Trophoblast cell (in vitro differentiated cells and primary cell): ENCODE measurements around the gene ALG8.
"Not testable (repeated sequence)": the region's sequence is repeated elsewhere in the genome, so short reads cannot be mapped to it uniquely, and the experiment has no call there.

ENCODE experiments used
- DNase-seq, 2 donors: peaks; one replicate each; pipeline ENCODE4 v3.0.0-alpha.2; 2016
- H2AFZ ChIP-seq: 2 replicates; pipeline ENCODE4 v1.6.1; 2013; ENCODE audit warnings: low read length, moderate library complexity, mild to moderate bottlenecking; ENCODE audit not compliant: insufficient read depth, poor library complexity
- H2AK5ac ChIP-seq: 2 replicates; pipeline ENCODE4 v1.6.1; 2013; ENCODE audit warnings: mild to moderate bottlenecking, low read length
- H2BK120ac ChIP-seq: 2 replicates; pipeline ENCODE4 v1.6.1; 2013; ENCODE audit warnings: low read length, mild to moderate bottlenecking, moderate library complexity; ENCODE audit not compliant: insufficient read depth, poor library complexity
- H2BK12ac ChIP-seq: 2 replicates; pipeline ENCODE4 v1.6.1; 2013; ENCODE audit warnings: mild to moderate bottlenecking, low read length, moderate library complexity
- H2BK5ac ChIP-seq: 2 replicates; pipeline ENCODE4 v1.6.1; 2013; ENCODE audit warnings: low read length, low read depth, moderate library complexity, mild to moderate bottlenecking; ENCODE audit not compliant: poor library complexity
- H3K14ac ChIP-seq: 2 replicates; pipeline ENCODE4 v1.6.1; 2013; ENCODE audit warnings: mild to moderate bottlenecking, low read length
- H3K18ac ChIP-seq: 2 replicates; pipeline ENCODE4 v1.6.1; 2013; ENCODE audit warnings: mild to moderate bottlenecking, low read length
- H3K23ac ChIP-seq: 2 replicates; pipeline ENCODE4 v1.6.1; 2013; ENCODE audit warnings: low read length
- H3K27ac ChIP-seq: 2 replicates; pipeline ENCODE4 v1.5.1; 2013; ENCODE audit warnings: low read depth, mild to moderate bottlenecking, inconsistent platforms, low read length, moderate library complexity
- H3K27me3 ChIP-seq: 2 replicates; pipeline ENCODE4 v1.6.1; 2013; ENCODE audit warnings: inconsistent platforms, mild to moderate bottlenecking, low read length, moderate library complexity; ENCODE audit not compliant: insufficient read depth
- H3K36me3 ChIP-seq, 2 experiments: 1 replicate in 1 of 2; 2 replicates in 1 of 2; pipeline ENCODE4 v1.6.1; 2013; ENCODE audit warnings: low read length in 2 of 2, mild to moderate bottlenecking in 2 of 2, moderate library complexity in 1 of 2; ENCODE audit not compliant: insufficient read depth in 2 of 2, control insufficient read depth in 1 of 2
- H3K4ac ChIP-seq: 2 replicates; pipeline ENCODE4 v1.6.1; 2013; ENCODE audit warnings: low read depth, mild to moderate bottlenecking, low read length, moderate library complexity
- H3K4me1 ChIP-seq, 2 experiments: 1 replicate in 1 of 2; 2 replicates in 1 of 2; pipeline ENCODE4 v1.6.1; 2013; ENCODE audit warnings: low read length in 2 of 2, mild to moderate bottlenecking in 2 of 2, moderate library complexity in 1 of 2; ENCODE audit not compliant: insufficient read depth in 2 of 2, control insufficient read depth in 1 of 2
- H3K4me2 ChIP-seq: 2 replicates; pipeline ENCODE4 v1.6.1; 2013; ENCODE audit warnings: inconsistent platforms, mild to moderate bottlenecking, low read length, moderate library complexity
- H3K4me3 ChIP-seq: 2 replicates; pipeline ENCODE4 v1.5.1; 2013; ENCODE audit warnings: mild to moderate bottlenecking, low read depth, low read length, inconsistent platforms
- H3K79me1 ChIP-seq: one replicate; pipeline ENCODE4 v1.6.1; 2013; ENCODE audit warnings: low read length
- H3K79me2 ChIP-seq: 2 replicates; pipeline ENCODE4 v1.6.1; 2013; ENCODE audit warnings: low read length, mild to moderate bottlenecking; ENCODE audit not compliant: control insufficient read depth, insufficient read depth, poor library complexity
- H3K9ac ChIP-seq: 2 replicates; pipeline ENCODE4 v1.6.1; 2013; ENCODE audit warnings: mild to moderate bottlenecking, low read length
- H3K9me3 ChIP-seq: 2 replicates; pipeline ENCODE4 v1.6.1; 2013; ENCODE audit warnings: low read depth, mild to moderate bottlenecking, control low read depth, inconsistent platforms, low read length; ENCODE audit not compliant: insufficient read depth
- H4K12ac ChIP-seq: 2 replicates; pipeline ENCODE4 v1.6.1; 2013; ENCODE audit warnings: low read depth, mild to moderate bottlenecking, low read length, moderate library complexity
- H4K8ac ChIP-seq: 2 replicates; pipeline ENCODE4 v1.6.1; 2013; ENCODE audit warnings: low read depth, mild to moderate bottlenecking, low read length, moderate library complexity
- H4K91ac ChIP-seq: one replicate; pipeline ENCODE4 v1.6.1; 2013; ENCODE audit warnings: low read depth, mild to moderate bottlenecking, low read length, moderate library complexity
- WGBS: extraction: QIAGEN DNeasy Blood & Tissue Kit; methylation state at CpG from one replicate; pipeline ENCODE4 v1.1.7; 2013; ENCODE audit warnings: missing lambda C conversion rate; ENCODE audit not compliant: insufficient read length, insufficient coverage; ENCODE audit errors: extremely low coverage; 5-methylcytosine and 5-hydroxymethylcytosine counted together

The ALG8 gene

DNA sequence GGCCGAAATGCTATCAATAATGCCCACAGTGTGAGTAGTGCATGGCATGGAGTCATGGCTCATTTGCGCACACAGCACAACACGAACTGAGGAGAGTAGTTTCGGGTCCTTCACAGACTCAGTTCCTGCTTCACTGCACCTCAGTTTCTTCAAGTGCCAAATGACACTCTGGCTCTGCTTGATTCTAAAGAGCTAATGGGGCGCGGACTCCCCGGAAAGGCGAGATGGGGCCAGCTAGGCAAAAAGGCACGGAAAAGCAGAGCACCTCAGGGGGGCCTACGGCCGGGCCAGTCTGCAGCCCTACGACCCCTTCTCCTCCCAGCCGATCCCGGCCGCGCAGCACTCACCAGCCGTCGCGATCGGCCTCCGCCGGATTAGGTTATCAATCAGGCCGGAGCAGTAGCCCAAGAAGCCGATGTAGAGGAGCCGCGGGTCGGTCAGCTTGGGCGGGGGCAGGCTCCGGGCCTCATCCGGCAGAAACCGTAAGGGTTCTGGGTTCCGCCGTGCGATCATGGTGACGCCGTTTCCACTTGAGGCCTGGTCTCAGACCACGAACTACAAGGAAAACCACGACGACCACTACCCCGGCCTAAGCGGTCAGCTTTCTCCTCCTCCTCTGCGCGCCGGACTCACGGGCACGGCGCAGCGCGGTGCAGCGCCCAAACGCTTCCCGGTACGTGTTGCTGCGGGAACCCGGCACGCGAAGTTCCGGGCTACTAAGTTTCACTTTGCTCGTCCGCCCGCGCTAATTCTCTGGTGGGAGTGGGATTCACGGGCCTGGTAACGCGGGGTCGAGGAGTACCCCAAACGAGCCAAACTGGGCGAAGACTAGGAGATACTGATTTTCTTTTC, 60.0 kb downstream of the ALG8 start, which contains the start of gene NDUFC2:
Gene NDUFC2, minus strand, starts transcription at position 631 of the 852 bp plus-strand sequence. Its CDS starts 118 bp downstream, at position 513.
- Histone ChIP-seq H3K36me3 (peaks cover 6% of the 10 kb centered on the region in 2 experiments), H3K23ac (no peak within 1 kb of the TSS), H3K18ac (peak within 1 kb of the TSS; percentile 94), H2AFZ (peak within 1 kb of the TSS; percentile 86), H4K8ac (peak within 1 kb of the TSS; percentile 97), H3K4me2 (peak within 1 kb of the TSS; percentile 73), H3K9me3 (no peaks in the 10 kb centered on the region), H3K4me1 (peaks cover 19 to 32% of the 10 kb centered on the region in 2 experiments), H3K79me1 (peaks cover 56% of the 10 kb centered on the region), H3K79me2 (peaks cover 45% of the 10 kb centered on the region), H2BK5ac (peak within 1 kb of the TSS; percentile 95), H3K9ac (peak within 1 kb of the TSS; percentile 71), H3K4ac (peak within 1 kb of the TSS; percentile 95), H2BK120ac (peak within 1 kb of the TSS; percentile 98), H3K4me3 (peak within 1 kb of the TSS; percentile 81), H3K14ac (peak within 1 kb of the TSS; percentile 97), H2AK5ac (peak within 1 kb of the TSS; percentile 97), H4K91ac (peak within 1 kb of the TSS; percentile 99), H4K12ac (peak within 1 kb of the TSS; percentile 89), H2BK12ac (peak within 1 kb of the TSS; percentile 68), H3K27me3 (no peaks in the 10 kb centered on the region), H3K27ac (peak within 1 kb of the TSS; percentile 87)
- WGBS, result no CpG with 5 or more reads among the region's 68 CpGs
- DNase-seq, result peak; percentile 59 to 78

DNA sequence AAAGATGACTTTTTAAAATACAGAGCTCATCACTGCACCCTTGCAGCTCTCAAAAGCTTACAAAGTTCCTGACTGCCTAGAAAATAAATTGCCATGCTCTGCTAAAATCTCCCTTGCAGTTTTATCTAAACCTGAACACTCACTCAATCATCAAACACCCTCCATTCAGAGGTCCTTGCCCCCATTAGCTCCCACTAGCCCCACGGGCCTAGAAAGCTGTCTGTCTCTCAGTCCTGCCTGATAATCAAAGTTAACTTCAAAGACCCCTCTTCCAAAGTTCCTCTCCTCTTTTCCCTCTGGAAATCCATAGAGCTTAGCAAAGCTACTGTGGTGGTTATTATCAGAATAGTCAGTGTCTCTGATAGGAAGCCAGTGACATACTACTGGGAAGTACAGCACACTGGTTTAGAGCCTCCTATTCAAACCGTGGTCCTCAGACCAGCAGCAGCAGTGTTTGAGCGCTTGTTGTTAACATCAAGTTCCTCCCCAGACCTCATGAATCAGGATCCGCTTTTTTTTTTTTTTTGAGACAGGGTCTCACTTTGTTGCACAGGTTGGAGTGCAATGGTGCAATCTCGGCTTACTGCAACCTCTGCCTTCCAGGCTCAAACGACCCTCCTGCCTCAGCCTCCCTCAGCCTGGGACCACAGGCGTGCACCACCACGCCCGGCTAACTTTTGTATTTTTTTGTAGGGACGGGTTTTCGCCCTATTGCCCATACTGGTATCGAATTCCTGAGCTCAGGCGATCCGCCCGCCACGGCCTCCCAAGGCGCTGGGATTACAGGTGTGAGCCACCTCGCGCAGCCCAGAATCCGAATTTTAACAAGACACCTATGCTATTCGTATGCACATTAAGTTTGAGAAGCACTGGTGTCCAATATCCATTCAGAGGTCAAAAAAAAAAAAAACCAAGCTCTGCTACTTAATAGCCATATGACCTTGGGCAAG, 60.9 kb downstream of the ALG8 start:
- Histone ChIP-seq H3K27me3 (no peaks in the 10 kb centered on the region), H4K91ac (peak overlapping the region; percentile 99), H2BK5ac (peak overlapping the region; percentile 33), H3K18ac (peak overlapping the region; percentile 50), H4K12ac (peak overlapping the region; percentile 11), H3K36me3 (peaks cover 6 to 7% of the 10 kb centered on the region in 2 experiments), H3K4me1 (peaks cover 16 to 31% of the 10 kb centered on the region in 2 experiments), H3K23ac (no peak overlapping the region), H3K79me2 (peaks cover 45% of the 10 kb centered on the region), H3K4ac (peak overlapping the region; percentile 94), H3K4me2 (peak overlapping the region; percentile 73), H3K9ac (peak overlapping the region; percentile 69), H3K4me3 (peak overlapping the region; percentile 81), H2AK5ac (no peak overlapping the region), H3K14ac (peak overlapping the region; percentile 97), H3K27ac (peak overlapping the region; percentile 87), H2AFZ (peak overlapping the region; percentile 43), H2BK12ac (no peak overlapping the region), H3K9me3 (no peaks in the 10 kb centered on the region), H2BK120ac (peak overlapping the region; percentile 98), H4K8ac (peak overlapping the region; percentile 97), H3K79me1 (peaks cover 47% of the 10 kb centered on the region)
- WGBS, result no CpG with 5 or more reads among the region's 21 CpGs
- peak in 1 of 2 donors; percentile 15 for DNase-seq

DNA sequence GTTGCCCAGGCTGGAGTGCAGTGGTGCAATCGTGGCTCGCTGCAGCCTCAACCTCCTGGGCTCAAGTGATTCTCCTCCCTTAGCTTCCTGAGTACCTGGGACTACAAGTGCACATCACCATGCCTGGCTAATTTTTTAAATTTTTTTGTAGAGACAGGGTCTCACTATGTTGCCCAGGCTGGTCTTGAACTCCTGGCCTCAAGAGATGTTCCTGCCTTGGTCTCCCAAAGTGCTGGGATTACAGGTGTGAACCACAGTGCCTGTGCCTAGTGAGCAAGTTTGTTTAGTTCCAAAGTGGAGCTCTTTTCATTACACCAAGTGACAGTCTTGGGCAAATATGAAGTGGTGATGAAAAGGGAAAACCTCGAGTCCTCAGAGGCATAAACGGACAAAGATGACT, 61.8 kb downstream of the ALG8 start:
- H3K4me3 ChIP-seq, H3K14ac ChIP-seq, H3K27ac ChIP-seq, H3K27me3 ChIP-seq, H2BK12ac ChIP-seq, H4K12ac ChIP-seq, H2AFZ ChIP-seq, H3K23ac ChIP-seq, H3K18ac ChIP-seq, DNase-seq, H3K9ac ChIP-seq, H2AK5ac ChIP-seq, H3K9me3 ChIP-seq: not testable (repeated sequence)
- peak overlapping the region; percentile 14 for H4K8ac ChIP-seq
- H2BK120ac ChIP-seq, result peak overlapping the region; percentile 50
- peak overlapping the region; percentile 53 for H4K91ac ChIP-seq
- peak overlapping the region; percentile 32 for H2BK5ac ChIP-seq
- WGBS, result no CpG with 5 or more reads among the region's 4 CpGs
- H3K4ac ChIP-seq, result peak overlapping the region; percentile 94
- H3K4me2 ChIP-seq, result peak overlapping the region; percentile 73
- peaks cover 16 to 27% of the 10 kb centered on the region in 2 experiments for H3K4me1 ChIP-seq
- H3K79me2 ChIP-seq, result peaks cover 42% of the 10 kb centered on the region
- H3K36me3 ChIP-seq, result peaks cover 7 to 10% of the 10 kb centered on the region in 2 experiments
- H3K79me1 ChIP-seq, result peaks cover 40% of the 10 kb centered on the region
